Stimulated activated CD4-positive, alpha-beta T cell treated with anti-CD3 and anti-CD28 coated beads, Interleukin-12 subunit alpha, Interleukin-12 subunit beta, amount 100 ng/mL, for 4 hours (primary cell): Measurements from ENCODE around the gene SENP5.
"Not testable (repeated sequence)": the region's sequence is repeated elsewhere in the genome, so short reads cannot be mapped to it uniquely, and the experiment has no call there.

Experiments used
- DNase-seq: peaks from one replicate; pipeline ENCODE4 v3.0.0-alpha.2; 2020

Gene SENP5

GRCh38 chr3:196942915-196943277, 75.2 kb downstream of the SENP5 start:
- no peak for DNase-seq

DNA sequence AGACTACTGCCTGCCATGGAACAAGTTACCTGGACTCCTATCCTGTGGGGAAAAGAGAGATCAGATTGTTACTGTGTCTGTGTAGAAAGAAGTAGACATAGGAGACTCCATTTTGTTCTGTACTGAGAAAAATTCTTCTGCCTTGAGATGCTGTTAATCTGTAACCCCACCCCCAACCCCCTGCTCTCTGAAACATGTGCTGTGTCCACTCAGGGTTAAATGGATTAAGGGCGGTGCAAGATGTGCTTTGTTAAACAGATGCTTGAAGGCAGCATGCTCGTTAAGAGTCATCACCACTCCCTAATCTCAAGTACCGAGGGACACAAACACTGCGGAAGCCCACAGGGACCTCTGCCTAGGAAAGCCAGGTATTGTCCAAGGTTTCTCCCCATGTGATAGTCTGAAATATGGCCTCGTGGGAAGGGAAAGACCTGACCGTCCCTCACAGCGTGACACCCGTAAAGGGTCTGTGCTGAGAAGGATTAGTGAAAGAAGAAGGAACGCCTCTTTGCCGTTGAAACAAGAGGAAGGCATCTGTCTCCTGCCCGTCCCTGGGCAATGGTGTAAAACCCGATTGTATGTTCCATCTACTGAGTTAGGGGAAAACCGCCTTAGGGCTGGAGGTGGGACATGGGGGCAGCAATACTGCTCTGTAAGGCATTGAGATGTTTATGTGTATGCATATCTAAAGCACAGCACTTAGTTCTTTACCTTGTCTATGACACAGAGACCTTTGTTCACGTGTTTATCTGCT, 76.5 kb downstream of the SENP5 start:
- DNase-seq: not testable (repeated sequence)

- no peak for DNase-seq
Observed at GRCh38 chr3:196947136-196947859, 79.6 kb downstream of the SENP5 start.

DNA sequence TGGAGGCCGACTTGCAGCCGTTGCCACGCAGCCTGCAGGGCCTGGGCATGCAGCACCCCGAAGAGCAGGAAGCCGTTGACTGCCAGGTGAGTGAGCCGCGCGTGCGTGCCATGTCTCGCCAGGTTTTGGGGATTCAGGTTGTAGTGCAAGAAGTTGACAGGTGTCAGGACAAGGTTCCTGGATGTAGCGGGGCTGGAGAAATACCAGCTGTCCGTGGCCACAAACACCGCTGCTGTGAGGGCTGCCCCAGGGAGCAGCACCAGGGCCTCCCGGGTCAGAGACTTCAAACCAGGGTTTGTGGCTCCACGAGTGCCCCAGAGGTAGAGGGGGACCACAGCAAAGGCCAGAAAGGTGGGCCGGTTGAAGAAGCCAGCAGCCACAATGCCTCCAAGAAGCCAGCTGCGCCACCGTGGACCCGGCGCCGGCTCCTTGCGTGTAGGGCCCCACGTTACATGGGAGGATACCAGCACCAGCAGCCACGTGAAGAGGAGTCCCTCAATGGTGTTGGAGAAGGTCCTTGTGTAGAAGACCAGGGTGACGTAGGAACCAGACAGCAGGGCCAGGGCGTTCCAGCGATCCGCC, 80.2 kb downstream of the SENP5 start:
- DNase-seq: no peak

DNA sequence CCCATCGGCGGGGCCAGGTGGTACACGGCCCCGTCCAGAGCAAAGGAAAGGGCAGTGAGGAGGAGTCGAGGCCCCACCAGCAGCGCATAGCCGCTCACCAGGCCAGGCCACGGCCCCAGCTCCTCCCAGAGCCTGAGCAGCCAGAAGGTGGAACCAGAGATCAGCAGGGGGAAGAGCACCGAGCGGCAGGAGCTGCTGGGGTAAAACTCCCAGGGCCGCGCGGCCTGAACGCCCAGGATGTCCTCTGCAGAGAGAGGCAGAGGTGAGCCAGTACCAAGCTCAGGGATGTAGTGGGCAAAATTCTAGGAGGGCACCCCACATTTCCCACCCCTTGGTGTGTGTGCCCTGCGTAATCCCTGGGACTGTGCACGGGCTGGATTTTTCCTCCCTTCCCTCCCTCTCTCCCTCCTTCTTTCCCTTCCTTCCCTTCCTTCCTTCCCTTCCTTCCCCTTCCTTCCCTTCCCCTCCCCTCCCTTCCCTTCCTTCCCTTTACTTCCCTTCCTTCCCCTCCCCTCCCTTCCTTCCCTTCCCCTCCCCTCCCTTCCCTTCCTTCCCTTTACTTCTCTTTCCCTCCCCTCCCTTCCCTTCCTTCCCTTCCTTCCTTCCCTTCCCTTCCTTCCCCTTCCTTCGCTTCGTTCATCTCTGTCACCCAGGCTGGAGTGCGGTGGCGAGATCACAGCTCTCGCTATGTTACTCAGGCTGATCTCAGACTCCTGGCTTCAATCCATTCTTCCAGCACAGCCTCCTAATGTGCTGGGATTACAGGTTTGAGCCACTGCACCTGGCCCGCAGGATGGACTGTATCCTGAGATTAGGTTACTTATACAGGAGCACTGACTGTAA, 80.9 kb downstream of the SENP5 start:
- no peak for DNase-seq

GRCh38 chr3:196949285-196949619, 81.5 kb downstream of the SENP5 start:
- no peak for DNase-seq

- no peak for DNase-seq
Observed at GRCh38 chr3:196949750-196950149, 82.0 kb downstream of the SENP5 start.

- DNase-seq: no peak
Observed at GRCh38 chr3:196951371-196951770, 83.7 kb downstream of the SENP5 start.

GRCh38 chr3:196954832-196955231, 87.1 kb downstream of the SENP5 start:
- no peak for DNase-seq

DNA sequence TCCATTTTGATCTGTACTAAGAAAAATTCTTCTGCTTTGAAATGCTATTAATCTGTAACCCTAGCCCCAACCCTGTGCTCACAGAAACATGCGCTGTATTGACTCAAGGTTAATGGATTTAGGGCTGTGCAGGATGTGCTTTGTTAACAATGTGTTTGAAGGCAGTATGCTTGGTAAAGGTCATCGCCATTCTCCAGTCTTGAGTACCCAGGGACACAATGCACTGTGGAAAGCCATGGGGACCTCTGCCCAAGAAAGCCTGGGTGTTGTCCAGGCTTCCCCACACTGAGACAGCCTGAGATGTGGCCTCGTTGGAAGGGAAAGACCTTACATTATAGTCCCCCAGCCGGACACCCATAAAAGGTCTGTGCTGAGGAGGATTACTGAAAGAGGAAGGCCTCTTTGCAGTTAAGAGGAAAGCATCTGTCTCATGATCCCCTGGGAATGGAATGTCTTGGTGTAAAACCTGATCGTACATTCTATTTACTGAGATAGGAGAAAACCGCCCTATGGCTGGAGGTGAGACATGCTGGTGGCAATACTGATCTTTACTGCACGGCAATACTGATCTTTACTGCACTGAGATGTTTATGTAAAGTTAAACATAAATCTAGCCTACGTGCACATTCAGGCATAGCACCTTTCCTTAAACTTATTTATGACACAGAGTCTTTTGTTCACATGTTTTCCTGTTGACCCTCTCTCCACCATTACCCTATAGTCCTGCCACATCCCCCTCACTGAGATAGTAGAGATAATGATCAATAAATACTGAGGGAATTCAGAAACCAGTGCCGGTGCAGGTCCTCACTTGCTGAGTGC, 94.6 kb downstream of the SENP5 start:
- DNase-seq: no peak

GRCh38 chr3:196962930-196963630, 95.4 kb downstream of the SENP5 start:
- no peak for DNase-seq

- DNase-seq: no peak
Observed at GRCh38 chr3:196963631-196963953, 95.9 kb downstream of the SENP5 start.

DNA sequence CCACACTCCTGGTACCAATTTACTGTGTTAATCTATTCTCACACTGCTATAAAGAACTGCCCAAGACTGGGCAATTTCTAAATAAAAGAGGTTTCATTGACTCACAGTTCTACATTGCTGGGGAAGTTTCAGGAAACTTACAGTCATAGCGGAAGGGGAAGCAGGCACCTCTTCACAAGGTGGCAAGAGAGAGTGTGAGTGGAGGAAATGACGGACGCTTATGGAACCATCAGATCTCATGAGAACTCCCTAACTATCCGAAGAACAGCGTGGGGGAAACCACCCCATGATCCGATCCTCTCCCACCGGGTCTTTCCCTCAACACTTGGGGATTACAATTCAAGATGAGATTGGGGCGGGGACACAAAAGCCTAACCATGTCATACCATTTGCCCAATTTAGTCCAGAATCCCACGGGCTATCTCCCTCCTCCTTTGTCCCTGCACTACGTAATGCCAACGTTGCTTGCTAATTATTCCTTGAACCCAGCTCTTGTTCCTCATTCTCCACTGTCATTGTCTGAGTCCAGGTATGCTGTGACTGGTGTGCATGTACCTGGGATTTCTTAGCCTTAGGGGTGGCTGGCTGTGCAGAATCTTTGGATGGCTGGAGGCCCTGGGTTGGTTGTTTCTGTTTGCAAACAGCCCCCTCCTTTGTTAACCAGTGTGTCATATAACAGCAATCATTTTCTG, 97.5 kb downstream of the SENP5 start:
- no peak for DNase-seq

DNA sequence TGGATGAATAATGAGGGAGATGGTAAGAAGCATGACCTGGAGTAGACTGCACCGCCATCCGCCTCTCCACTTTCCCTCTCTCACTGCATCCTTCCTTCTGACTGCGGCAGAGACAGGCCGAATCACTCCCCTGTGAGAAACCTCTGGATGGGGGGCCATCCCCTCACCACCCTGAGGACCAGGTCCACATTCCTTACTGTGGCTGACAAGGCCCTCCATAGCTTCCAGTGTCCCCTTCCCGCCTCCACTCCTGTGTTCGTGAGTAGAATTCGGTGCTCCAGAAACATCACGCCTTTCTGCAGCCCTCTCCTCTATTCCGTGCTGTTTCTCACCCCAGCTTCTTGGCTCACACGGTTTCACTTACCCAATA, 98.1 kb downstream of the SENP5 start:
- no peak for DNase-seq

DNA sequence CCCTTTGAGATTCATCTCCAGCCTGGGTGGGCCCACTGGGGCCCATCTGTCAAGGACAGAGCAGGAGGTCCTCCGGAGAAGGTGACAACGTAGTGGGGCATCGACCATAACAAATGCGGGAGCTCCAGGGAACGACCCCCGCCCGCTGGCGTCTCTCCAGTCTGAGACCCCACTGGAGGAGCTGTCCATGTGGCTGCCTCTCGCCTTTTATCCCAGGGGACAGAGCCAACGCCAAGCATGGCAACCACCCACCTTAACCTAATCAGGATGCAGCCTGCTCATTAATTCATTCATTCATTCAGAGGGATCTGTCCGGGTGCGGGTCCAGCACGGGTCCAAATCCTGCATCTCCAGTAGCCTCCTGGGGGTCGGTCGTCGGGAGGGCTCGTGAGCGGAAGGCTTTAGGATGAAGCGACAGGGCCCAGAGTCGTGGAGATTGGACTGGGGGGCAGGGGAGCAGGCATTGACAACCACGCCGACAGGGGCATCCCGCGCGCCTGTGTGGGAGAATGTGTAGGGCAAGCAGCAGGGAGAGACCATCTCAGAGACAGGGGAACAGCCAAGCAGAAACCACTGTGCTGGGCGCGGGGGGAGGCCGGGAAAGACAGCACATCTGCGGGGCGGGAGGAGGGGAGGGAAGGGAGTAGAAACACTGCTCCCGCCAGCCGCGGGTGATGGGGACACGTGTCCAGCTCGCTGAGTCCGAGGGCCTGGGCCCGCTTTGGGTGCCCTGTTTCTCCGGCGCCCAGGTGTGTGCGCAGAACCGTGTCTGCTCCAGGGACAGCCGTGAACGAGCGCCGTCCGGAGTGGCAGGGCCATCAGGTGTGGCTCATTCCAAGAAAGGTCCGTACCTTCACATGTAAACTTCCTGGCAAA, 99.0 kb downstream of the SENP5 start:
- no peak for DNase-seq

DNA sequence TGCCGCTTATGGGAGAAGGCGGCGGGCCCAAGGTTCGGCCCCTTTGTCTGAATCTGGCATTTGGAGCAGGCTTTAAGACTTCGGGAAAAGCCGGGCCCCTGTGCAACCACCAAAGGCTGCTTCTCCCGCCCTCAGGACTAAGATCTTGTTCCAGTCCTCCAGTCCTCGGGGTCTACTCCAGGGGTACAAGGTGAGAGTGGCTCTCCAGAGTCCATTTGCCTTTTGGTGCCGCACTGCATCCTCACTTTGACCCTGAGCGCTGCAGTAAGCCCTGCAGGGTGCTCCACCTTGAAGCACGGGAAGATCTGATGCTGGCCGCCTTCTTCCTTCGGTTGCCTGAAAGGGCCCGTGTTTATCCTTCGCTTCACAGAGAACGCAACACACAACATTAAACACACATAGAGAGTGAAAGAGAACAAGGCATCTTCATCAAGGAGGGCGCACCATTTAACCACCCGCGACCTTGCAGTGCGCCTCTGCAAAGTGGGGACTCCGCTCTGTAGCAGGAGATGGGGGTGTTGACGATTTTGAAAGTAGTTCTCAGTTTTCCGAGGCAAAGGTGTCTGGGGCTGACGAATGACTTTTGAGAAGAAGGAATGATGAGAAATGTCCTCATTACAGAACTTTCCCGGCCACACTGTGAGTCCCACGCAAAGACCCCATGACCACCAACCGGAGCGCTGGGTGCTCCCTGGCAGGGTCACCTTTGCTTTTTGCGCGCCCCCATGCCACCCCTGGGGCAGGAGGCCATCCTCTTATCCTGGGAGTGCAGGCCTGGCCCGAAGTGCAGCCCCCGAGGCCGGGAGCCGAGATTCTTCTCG, 99.9 kb downstream of the SENP5 start:
- no peak for DNase-seq

- DNase-seq: peak; percentile 46
Observed at GRCh38 chr3:196968233-196969133, 100.8 kb downstream of the SENP5 start, which contains the start of gene PIGZ. PIGZ (minus strand) TSS chr3:196968833; CDS start chr3:196952031, 16,802 bp downstream.

DNA sequence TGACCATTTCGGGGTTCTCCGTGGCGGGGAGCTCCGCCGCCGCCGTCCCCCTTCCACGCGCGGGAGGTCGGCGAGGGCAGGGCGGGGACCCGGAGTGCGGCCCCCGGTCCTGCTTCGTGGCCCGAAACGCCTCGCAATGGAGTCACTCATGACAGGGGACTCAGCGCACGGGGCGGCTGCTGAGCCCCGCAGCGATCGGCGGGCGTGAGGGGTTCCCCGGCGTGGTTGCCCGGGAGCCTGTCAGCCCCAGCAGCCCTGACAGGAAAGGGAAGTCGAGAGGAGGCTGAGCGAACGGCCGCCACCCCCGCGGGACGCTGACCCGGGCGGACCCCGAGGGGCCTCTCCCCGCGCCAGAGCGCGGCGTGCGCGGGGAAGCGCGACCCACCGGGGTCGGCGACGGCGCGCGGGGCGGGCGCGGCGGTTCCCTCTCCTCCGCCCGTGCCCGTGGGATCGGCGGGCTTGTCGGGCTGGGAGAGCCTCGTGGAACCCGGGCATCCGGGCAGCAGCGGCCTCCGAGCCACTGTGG, 101.5 kb downstream of the SENP5 start:
- peak; percentile 45 for DNase-seq
